ENCODE results near the gene GALNT14.

DNA sequence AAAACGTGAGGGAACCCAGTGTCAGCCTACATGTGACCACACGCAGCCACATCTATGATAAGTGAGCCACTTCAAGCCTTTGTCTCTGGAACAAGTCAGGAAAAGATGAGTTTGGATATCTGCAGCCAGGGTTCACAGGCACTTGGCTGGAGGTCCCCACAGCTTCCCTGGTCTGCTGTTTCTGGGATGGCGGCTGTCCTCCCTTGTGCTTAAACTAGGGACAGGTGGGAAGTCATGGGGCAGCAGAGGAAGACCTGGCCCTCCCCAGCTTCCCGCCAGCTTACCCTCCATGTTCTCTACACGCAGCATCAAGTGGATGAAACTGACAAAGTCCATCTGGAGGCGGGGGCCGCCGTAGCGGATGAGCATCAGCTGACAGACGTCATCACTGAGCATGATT is 38.5 kb upstream of the GALNT14 start:
- TF ChIP-seq TAF1 (IDR thresholded peaks at IDR 0.05; ENCODE audit: low read depth, low read length) (no peak), POLR2A (IDR thresholded peaks at IDR 0.05; ENCODE audit: control extremely low read depth in 1 of 2, low read depth in 2 of 2, low read length in 2 of 2) (no peak), RBBP5 (IDR thresholded peaks at IDR 0.05; ENCODE audit: borderline replicate concordance, low read depth, low read length) (no peak), BRCA1 (IDR thresholded peaks at IDR 0.05; ENCODE audit: low read depth, low read length) (no peak), BCL11A (IDR thresholded peaks at IDR 0.05; ENCODE audit: low read depth in 2 of 2, low read length in 2 of 2) (no peak), SRF (IDR thresholded peaks at IDR 0.05; ENCODE audit: low read depth, low read length) (no peak), CBX5 (IDR thresholded peaks at IDR 0.05; ENCODE audit: low read depth, low read length) (no peak), ZNF274 (IDR thresholded peaks at IDR 0.05; ENCODE audit: borderline replicate concordance, extremely low read depth, low read length) (no peak)
- TF ChIP-seq, protein P1, sequence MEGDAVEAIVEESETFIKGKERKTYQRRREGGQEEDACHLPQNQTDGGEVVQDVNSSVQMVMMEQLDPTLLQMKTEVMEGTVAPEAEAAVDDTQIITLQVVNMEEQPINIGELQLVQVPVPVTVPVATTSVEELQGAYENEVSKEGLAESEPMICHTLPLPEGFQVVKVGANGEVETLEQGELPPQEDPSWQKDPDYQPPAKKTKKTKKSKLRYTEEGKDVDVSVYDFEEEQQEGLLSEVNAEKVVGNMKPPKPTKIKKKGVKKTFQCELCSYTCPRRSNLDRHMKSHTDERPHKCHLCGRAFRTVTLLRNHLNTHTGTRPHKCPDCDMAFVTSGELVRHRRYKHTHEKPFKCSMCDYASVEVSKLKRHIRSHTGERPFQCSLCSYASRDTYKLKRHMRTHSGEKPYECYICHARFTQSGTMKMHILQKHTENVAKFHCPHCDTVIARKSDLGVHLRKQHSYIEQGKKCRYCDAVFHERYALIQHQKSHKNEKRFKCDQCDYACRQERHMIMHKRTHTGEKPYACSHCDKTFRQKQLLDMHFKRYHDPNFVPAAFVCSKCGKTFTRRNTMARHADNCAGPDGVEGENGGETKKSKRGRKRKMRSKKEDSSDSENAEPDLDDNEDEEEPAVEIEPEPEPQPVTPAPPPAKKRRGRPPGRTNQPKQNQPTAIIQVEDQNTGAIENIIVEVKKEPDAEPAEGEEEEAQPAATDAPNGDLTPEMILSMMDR (IDR thresholded peaks at IDR 0.05; ENCODE audit: control extremely low read depth in 1 of 3, insufficient read depth in 1 of 3, low read depth in 1 of 3, low read length in 3 of 3) = no peak

Measured in H1 (cell line).